GM23248 (cell line): ENCODE measurements around the gene SORL1-AS1. TPM values are rescaled to one million over a fixed set of nuclear protein-coding genes. Genes with fewer than 3 reads are reported as not detected.
A peak's percentile ranks its signal among the peaks of the same experiment; 100 is the strongest.

ENCODE experiments used
- DNase-seq: peaks from one replicate; pipeline ENCODE4 v3.0.0-alpha.2; 2015
- H2AFZ ChIP-seq: fragments of 200-600 bp; sonication (generic); 2 replicates; pipeline ENCODE4 v1.6.1; 2016; ENCODE audit warnings: antibody characterized with exemption
- H3F3A ChIP-seq: fragments of 200-600 bp; sonication (generic); 2 replicates; pipeline ENCODE4 v1.6.1; 2016; ENCODE audit warnings: mild to moderate bottlenecking, antibody characterized with exemption, mixed run types; ENCODE audit not compliant: insufficient read depth
- H3K27ac ChIP-seq: fragments of 200-600 bp; sonication (generic); 2 replicates; pipeline ENCODE4 v1.5.1; 2016; ENCODE audit warnings: mild to moderate bottlenecking
- H3K27me3 ChIP-seq: fragments of 200-600 bp; sonication (generic); replicated peaks from 2 replicates; pipeline ENCODE4 v1.6.1; 2016; ENCODE audit warnings: mild to moderate bottlenecking; ENCODE audit not compliant: insufficient read depth
- H3K36me3 ChIP-seq: fragments of 200-600 bp; sonication (generic); 2 replicates; pipeline ENCODE4 v1.6.1; 2016; ENCODE audit warnings: low read depth, mild to moderate bottlenecking
- H3K4me1 ChIP-seq: fragments of 200-600 bp; sonication (generic); 2 replicates; pipeline ENCODE4 v1.6.1; 2016; ENCODE audit warnings: mild to moderate bottlenecking; ENCODE audit not compliant: insufficient read depth
- H3K4me2 ChIP-seq: fragments of 200-600 bp; sonication (generic); one replicate; pipeline ENCODE4 v1.6.1; 2016; ENCODE audit warnings: mild to moderate bottlenecking; ENCODE audit not compliant: unreplicated experiment
- H3K4me3 ChIP-seq: fragments of 200-600 bp; sonication (generic); 2 replicates; pipeline ENCODE4 v1.5.1; 2016; ENCODE audit warnings: mild to moderate bottlenecking
- H3K79me2 ChIP-seq: fragments of 200-600 bp; sonication (generic); 2 replicates; pipeline ENCODE4 v1.6.1; 2016; ENCODE audit warnings: mild to moderate bottlenecking; ENCODE audit not compliant: insufficient read depth
- H3K9ac ChIP-seq: fragments of 200-600 bp; sonication (generic); 2 replicates; pipeline ENCODE4 v1.6.1; 2016; ENCODE audit warnings: mild to moderate bottlenecking
- H3K9me2 ChIP-seq: fragments of 200-600 bp; sonication (generic); 2 replicates; pipeline ENCODE4 v1.6.1; 2016; ENCODE audit warnings: mixed run types, mild to moderate bottlenecking, moderate library complexity; ENCODE audit not compliant: insufficient read depth
- H3K9me3 ChIP-seq: fragments of 200-600 bp; sonication (generic); one replicate; pipeline ENCODE4 v1.6.1; 2017; ENCODE audit warnings: low read depth
- H4K20me1 ChIP-seq: fragments of 200-600 bp; sonication (generic); 2 replicates; pipeline ENCODE4 v1.6.0; 2016; ENCODE audit not compliant: insufficient read depth
- EZH2 ChIP-seq: fragments of 200-600 bp; sonication (generic); IDR thresholded peaks from 2 replicates; pipeline ENCODE4 v1.6.1; 2018; ENCODE audit warnings: antibody characterized with exemption, mild to moderate bottlenecking; ENCODE audit not compliant: insufficient read depth, poor library complexity, severe bottlenecking
- EZH2phosphoT487 ChIP-seq: fragments of 200-600 bp; sonication (generic); IDR thresholded peaks from 2 replicates; pipeline ENCODE4 v1.6.1; 2018; ENCODE audit warnings: antibody characterized with exemption, moderate library complexity, mild to moderate bottlenecking, low read depth; ENCODE audit not compliant: insufficient read depth
- WGBS, 2 experiments: methylation state at CpG; one replicate each; pipeline ENCODE4 v1.1.6; 2015 to 2017; ENCODE audit warnings: low lambda C conversion rate in 2 of 2, low coverage in 1 of 2; ENCODE audit errors: missing lambda C conversion rate in 2 of 2; 5-methylcytosine and 5-hydroxymethylcytosine counted together
- in situ Hi-C: fragments of 300-500 bp; cut with MboI; formaldehyde crosslinking; loops from 2 replicates; pipeline ENCODE4 v1.15.0; 2020
- polyA plus RNA-seq: library from polyadenylated mRNA; unstranded; fragments of >200 nt; fragmentation: Nextera tagmentation; extraction: Ambion mirVana; gene quantifications from 2 replicates; pipeline ENCODE4 v1.2.1, GENCODE V29; 2016
- total RNA-seq: library from RNA; depleted of rRNA; stranded (reverse); fragments of >200 nt; shearing (Covaris generic); gene quantifications from 2 replicates; pipeline ENCODE4 v1.2.3, GENCODE V29; 2014; rRNA removed

Gene SORL1-AS1

DNA sequence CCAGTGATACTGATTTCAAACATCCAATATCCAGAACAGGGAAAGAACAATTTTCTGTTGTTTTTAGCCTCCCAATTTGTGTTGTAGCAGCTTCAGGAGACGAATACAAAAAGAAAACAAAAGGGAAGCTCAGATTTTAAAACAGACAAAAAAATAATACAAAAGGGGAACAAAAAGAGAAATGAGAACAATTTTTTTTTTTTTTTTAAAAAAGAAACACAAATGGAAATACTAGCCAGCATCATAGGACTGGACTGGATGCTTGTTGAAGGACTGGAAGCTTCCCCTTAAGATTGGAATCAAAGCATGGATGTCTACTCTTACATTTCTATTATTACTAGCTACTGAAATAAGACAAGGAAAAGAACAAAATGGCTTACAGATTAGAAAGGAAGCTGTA, 47.1 kb downstream of the SORL1-AS1 start:
- no peaks in the 10 kb centered on the region for H3K36me3 ChIP-seq
- no peaks in the 10 kb centered on the region for H3K9me3 ChIP-seq
- H3K27ac ChIP-seq, result no peak overlapping the region
- WGBS, 2 experiments, result 33 to 57% methylated on average over 1 of the region's 1 CpG
- H4K20me1 ChIP-seq, result no peaks in the 10 kb centered on the region
- H3F3A ChIP-seq, result no peaks in the 10 kb centered on the region
- no peaks in the 10 kb centered on the region for H3K4me1 ChIP-seq
- H3K4me3 ChIP-seq, result no peak overlapping the region
- DNase-seq, result no peak
- in situ Hi-C loops, result no loop called here
- no peaks in the 10 kb centered on the region for H3K79me2 ChIP-seq
- H3K9ac ChIP-seq, result no peak overlapping the region
- no peaks in the 10 kb centered on the region for H3K9me2 ChIP-seq
- H3K27me3 ChIP-seq, result peaks cover 18% of the 10 kb centered on the region
- H3K4me2 ChIP-seq, result no peak overlapping the region
- TF ChIP-seq EZH2 (no peak), EZH2phosphoT487 (no peak)
- H2AFZ ChIP-seq, result no peak overlapping the region

DNA sequence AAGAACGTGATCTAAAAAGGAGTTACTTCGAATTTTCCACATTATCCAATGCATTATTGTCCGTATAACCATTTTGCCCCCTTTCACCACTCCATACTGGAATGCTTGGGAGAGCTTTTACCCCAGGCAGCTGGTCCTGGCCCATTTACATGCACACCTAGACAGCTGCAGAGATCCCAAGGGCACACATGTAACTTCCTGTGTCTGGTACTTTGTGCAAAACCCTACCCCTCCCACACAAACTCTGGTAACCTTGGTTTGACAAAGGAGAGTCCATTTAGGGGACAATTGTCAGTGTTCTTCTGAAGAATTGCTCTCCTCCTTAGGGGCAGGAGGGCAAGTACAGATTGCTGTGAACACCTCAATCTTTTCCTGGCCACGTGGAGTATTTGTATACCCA, 58.0 kb downstream of the SORL1-AS1 start:
- no peak overlapping the region for H3K27ac ChIP-seq
- H3K36me3 ChIP-seq, result no peaks in the 10 kb centered on the region
- TF ChIP-seq EZH2 (no peak), EZH2phosphoT487 (no peak)
- H3K9me3 ChIP-seq, result no peaks in the 10 kb centered on the region
- in situ Hi-C loops, result no loop called here
- DNase-seq, result no peak
- no peak overlapping the region for H3K9ac ChIP-seq
- peaks cover 51% of the 10 kb centered on the region for H3K27me3 ChIP-seq
- H3K4me3 ChIP-seq, result no peak overlapping the region
- H3K4me2 ChIP-seq, result no peak overlapping the region
- no peak overlapping the region for H2AFZ ChIP-seq
- H3K79me2 ChIP-seq, result no peaks in the 10 kb centered on the region
- H3F3A ChIP-seq, result no peaks in the 10 kb centered on the region
- 54 to 69% methylated on average over 4 of the region's 4 CpGs for WGBS, 2 experiments
- H3K4me1 ChIP-seq, result no peaks in the 10 kb centered on the region
- no peaks in the 10 kb centered on the region for H4K20me1 ChIP-seq
- no peaks in the 10 kb centered on the region for H3K9me2 ChIP-seq

DNA sequence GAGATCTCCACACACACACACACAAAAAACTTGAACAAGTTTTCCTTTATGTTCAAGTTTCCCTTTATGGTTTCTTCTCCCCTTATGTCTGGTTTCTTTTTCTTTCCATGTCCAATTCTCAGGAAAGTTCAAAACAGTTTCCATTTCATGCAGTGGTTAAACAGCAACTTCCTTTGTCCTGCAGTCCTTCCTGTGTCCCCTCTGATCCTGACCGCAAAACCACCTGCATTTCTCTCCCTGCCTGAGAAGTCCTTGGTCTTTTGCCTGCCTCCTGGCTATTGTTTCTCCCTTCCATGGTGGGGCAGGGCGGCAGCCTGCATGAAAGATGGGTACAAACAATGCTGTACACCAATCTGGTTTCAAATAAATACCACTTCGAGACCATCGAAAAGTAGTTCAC, 58.9 kb downstream of the SORL1-AS1 start:
- no peaks in the 10 kb centered on the region for H3K9me2 ChIP-seq
- in situ Hi-C loops, result no loop called here
- no peaks in the 10 kb centered on the region for H3K4me1 ChIP-seq
- no peaks in the 10 kb centered on the region for H3K36me3 ChIP-seq
- H2AFZ ChIP-seq, result no peak overlapping the region
- peaks cover 54% of the 10 kb centered on the region for H3K27me3 ChIP-seq
- no peaks in the 10 kb centered on the region for H3K9me3 ChIP-seq
- H3F3A ChIP-seq, result no peaks in the 10 kb centered on the region
- 74 to 79% methylated on average over 4 of the region's 4 CpGs for whole genome bisulfite sequencing, 2 experiments
- no peak overlapping the region for H3K4me2 ChIP-seq
- H4K20me1 ChIP-seq, result no peaks in the 10 kb centered on the region
- H3K9ac ChIP-seq, result no peak overlapping the region
- H3K27ac ChIP-seq, result no peak overlapping the region
- DNase-seq, result no peak
- H3K4me3 ChIP-seq, result no peak overlapping the region
- no peaks in the 10 kb centered on the region for H3K79me2 ChIP-seq
- TF ChIP-seq EZH2 (no peak), EZH2phosphoT487 (no peak)

DNA sequence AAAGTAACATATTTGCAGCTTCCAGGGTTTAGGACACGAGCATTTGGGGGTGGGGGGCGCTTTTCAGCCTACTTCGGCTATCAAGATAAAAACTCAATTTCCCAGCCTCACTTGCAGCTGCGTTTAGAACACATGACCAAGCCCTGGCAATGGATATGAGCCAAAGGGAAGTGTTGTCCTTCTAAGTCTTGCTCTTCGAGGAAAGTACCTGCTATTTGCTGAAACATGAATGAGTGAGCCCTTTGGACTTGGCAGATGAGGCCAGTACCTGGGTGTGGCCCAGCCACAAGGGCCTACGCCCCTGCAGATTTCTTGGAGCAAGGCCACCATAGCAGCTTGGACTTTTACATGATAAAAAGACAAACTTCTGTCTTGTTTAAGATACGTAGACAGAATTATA, 60.9 kb downstream of the SORL1-AS1 start:
- in situ Hi-C loops, result no loop called here
- no peaks in the 10 kb centered on the region for H3K9me2 ChIP-seq
- H3K4me3 ChIP-seq, result no peak overlapping the region

DNA sequence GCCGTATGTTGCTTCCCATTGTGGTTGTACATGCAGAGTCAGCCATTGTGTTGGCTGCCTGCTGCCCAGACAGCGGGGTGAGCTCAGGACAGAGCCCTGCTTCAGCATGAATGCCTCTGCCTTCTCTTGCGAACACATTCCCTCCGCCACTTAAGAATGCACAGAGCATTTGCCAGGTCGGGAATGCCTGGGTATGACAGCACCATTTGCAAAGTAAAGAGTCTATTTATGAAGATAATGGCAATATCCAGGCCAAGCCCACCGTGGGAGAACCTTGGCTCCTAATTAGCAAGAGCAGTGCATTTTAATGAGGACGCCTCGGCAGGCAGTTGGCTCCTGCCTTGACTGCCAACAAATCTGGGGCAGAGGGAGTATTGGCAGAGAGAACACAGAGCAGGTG, 63.1 kb downstream of the SORL1-AS1 start:
- no peaks in the 10 kb centered on the region for H3K36me3 ChIP-seq
- H3K79me2 ChIP-seq, result no peaks in the 10 kb centered on the region
- TF ChIP-seq EZH2, result no peak
- no peak for TF ChIP-seq EZH2phosphoT487
- H3F3A ChIP-seq, result no peaks in the 10 kb centered on the region
- no peak overlapping the region for H3K4me2 ChIP-seq
- no peak overlapping the region for H3K4me3 ChIP-seq
- H2AFZ ChIP-seq, result no peak overlapping the region
- peaks cover 36% of the 10 kb centered on the region for H3K27me3 ChIP-seq
- peak; percentile 40 for DNase-seq
- in situ Hi-C loops, result no loop called here
- no peaks in the 10 kb centered on the region for H3K4me1 ChIP-seq
- no peaks in the 10 kb centered on the region for H4K20me1 ChIP-seq
- H3K27ac ChIP-seq, result no peak overlapping the region
- H3K9me2 ChIP-seq, result no peaks in the 10 kb centered on the region
- no peaks in the 10 kb centered on the region for H3K9me3 ChIP-seq
- no peak overlapping the region for H3K9ac ChIP-seq
- WGBS, 2 experiments, result 5 to 8% methylated on average over 8 of the region's 8 CpGs

More for the DNA sequence above, 60.9 kb downstream of the SORL1-AS1 start:
- no peak overlapping the region for H3K4me2 ChIP-seq
- DNase-seq, result no peak
- H3K27me3 ChIP-seq, result peaks cover 55% of the 10 kb centered on the region
- H3F3A ChIP-seq, result no peaks in the 10 kb centered on the region
- no peak overlapping the region for H3K9ac ChIP-seq
- H2AFZ ChIP-seq, result no peak overlapping the region
- no peaks in the 10 kb centered on the region for H3K36me3 ChIP-seq
- TF ChIP-seq EZH2, result no peak
- TF ChIP-seq EZH2phosphoT487, result no peak
- 25 to 32% methylated on average over 7 of the region's 7 CpGs for WGBS, 2 experiments
- no peaks in the 10 kb centered on the region for H3K79me2 ChIP-seq
- H4K20me1 ChIP-seq, result no peaks in the 10 kb centered on the region
- H3K27ac ChIP-seq, result no peak overlapping the region
- no peaks in the 10 kb centered on the region for H3K9me3 ChIP-seq
- no peaks in the 10 kb centered on the region for H3K4me1 ChIP-seq

Other genes with a start within 250 kb of the SORL1-AS1 start
- 25.5 and 32.7 TPM in 2 replicates for gene SC5D, start 160.2 kb downstream of the SORL1-AS1 start, total RNA-seq
- gene SC5D, start 160.2 kb downstream of the SORL1-AS1 start, polyA plus RNA-seq, result 27.7 and 28.4 TPM in 2 replicates
- 0.54 and 0.76 TPM in 2 replicates for gene SORL1, start 653 bp downstream of the SORL1-AS1 start, total RNA-seq
- gene SORL1, start 653 bp downstream of the SORL1-AS1 start, polyA plus RNA-seq, result 0.26 and 0.30 TPM in 2 replicates